Liver (tissue), 9 donors: ENCODE results near the gene TMEM176A. TPM values are rescaled to one million over a fixed set of nuclear protein-coding genes. Genes with fewer than 3 reads are reported as not detected.
"Not testable (repeated sequence)": the region's sequence is repeated elsewhere in the genome, so short reads cannot be mapped to it uniquely, and the experiment has no call there.

Source experiments
- DNase-seq: peaks from one replicate; pipeline ENCODE4 v3.0.0-alpha.2; 2017; ENCODE audit warnings: low spot score
- H3K27ac ChIP-seq, 2 donors: one replicate each; pipeline ENCODE4 v1.7.0; 2013; ENCODE audit warnings: inconsistent platforms in 2 of 2, low read length in 2 of 2, control low read depth in 1 of 2, low read depth in 1 of 2, mild to moderate bottlenecking in 1 of 2
- H3K27me3 ChIP-seq, 4 donors: one replicate each; pipeline versions ENCODE4 v1.6.1 to v1.7.0; 2013; ENCODE audit warnings: low read length in 3 of 4, inconsistent platforms in 1 of 4, mild to moderate bottlenecking in 1 of 4, moderate library complexity in 1 of 4; ENCODE audit not compliant: control insufficient read depth in 4 of 4, insufficient read depth in 4 of 4
- H3K36me3 ChIP-seq, 4 donors: one replicate each; pipeline versions ENCODE4 v1.6.1 to v1.7.0; 2013; ENCODE audit warnings: low read length in 3 of 4, mild to moderate bottlenecking in 3 of 4, low read depth in 1 of 4, moderate library complexity in 1 of 4; ENCODE audit not compliant: control insufficient read depth in 4 of 4, insufficient read depth in 3 of 4
- H3K4me1 ChIP-seq, 4 donors: one replicate each; pipeline versions ENCODE4 v1.6.1 to v1.7.0; 2013; ENCODE audit warnings: low read length in 3 of 4, mild to moderate bottlenecking in 3 of 4, moderate library complexity in 1 of 4; ENCODE audit not compliant: control insufficient read depth in 4 of 4, insufficient read depth in 4 of 4
- H3K4me3 ChIP-seq, 3 donors: one replicate each; pipeline versions ENCODE4 v1.6.1 to v1.7.0; 2013; ENCODE audit warnings: low read length in 3 of 3, control low read depth in 1 of 3, low read depth in 1 of 3, mild to moderate bottlenecking in 1 of 3
- H3K9ac ChIP-seq, 2 donors: one replicate each; pipeline ENCODE4 v1.7.0; 2013; ENCODE audit warnings: low read length in 2 of 2, mild to moderate bottlenecking in 2 of 2, moderate library complexity in 2 of 2, control low read depth in 1 of 2, low read depth in 1 of 2
- H3K9me3 ChIP-seq, 4 donors: one replicate each; pipeline versions ENCODE4 v1.6.1 to v1.7.0; 2013; ENCODE audit warnings: low read length in 3 of 4; ENCODE audit not compliant: control insufficient read depth in 4 of 4
- EGR1 ChIP-seq, 2 donors: IDR thresholded peaks; 2 replicates each; pipeline ENCODE4 v1.6.1; 2016 to 2018; ENCODE audit warnings: antibody characterized with exemption in 2 of 2, low read depth in 2 of 2
- FOXA1 ChIP-seq: IDR thresholded peaks from 2 replicates; pipeline ENCODE4 v1.6.1; 2016; ENCODE audit warnings: antibody characterized with exemption
- FOXA2 ChIP-seq: IDR thresholded peaks from 2 replicates; pipeline ENCODE4 v1.6.1; 2016; ENCODE audit warnings: antibody characterized with exemption
- GABPA ChIP-seq, 2 donors: IDR thresholded peaks in 1 of 2; conservative IDR thresholded peaks in 1 of 2; 2 replicates each; pipeline ENCODE4 v1.6.1; 2016; ENCODE audit warnings: antibody characterized with exemption in 2 of 2, mild to moderate bottlenecking in 1 of 2, moderate library complexity in 1 of 2
- HNF4A ChIP-seq, 2 donors: conservative IDR thresholded peaks; 2 replicates each; pipeline ENCODE4 v1.6.1; 2016; ENCODE audit warnings: antibody characterized with exemption in 2 of 2, mild to moderate bottlenecking in 2 of 2
- HNF4G ChIP-seq: IDR thresholded peaks from 2 replicates; pipeline ENCODE4 v1.6.1; 2016; ENCODE audit warnings: antibody characterized with exemption
- JUND ChIP-seq, 2 donors: IDR thresholded peaks; 2 replicates each; pipeline ENCODE4 v1.6.1; 2016; ENCODE audit warnings: antibody characterized with exemption in 2 of 2
- MAX ChIP-seq: IDR thresholded peaks from 2 replicates; pipeline ENCODE4 v1.6.1; 2016; ENCODE audit warnings: antibody characterized with exemption
- NR2F2 ChIP-seq: IDR thresholded peaks from 2 replicates; pipeline ENCODE4 v1.6.1; 2016; ENCODE audit warnings: antibody characterized with exemption
- RAD21 ChIP-seq, 2 donors: IDR thresholded peaks; 2 replicates each; pipeline ENCODE4 v1.6.1; 2016; ENCODE audit warnings: antibody characterized with exemption in 2 of 2, mild to moderate bottlenecking in 2 of 2
- REST ChIP-seq: IDR thresholded peaks from 2 replicates; pipeline ENCODE4 v1.6.1; 2016; ENCODE audit warnings: antibody characterized with exemption, mild to moderate bottlenecking
- RXRA ChIP-seq, 2 donors: IDR thresholded peaks; 2 replicates each; pipeline ENCODE4 v1.6.1; 2017 to 2018; ENCODE audit warnings: antibody characterized with exemption in 2 of 2, mild to moderate bottlenecking in 1 of 2
- SP1 ChIP-seq: IDR thresholded peaks from 2 replicates; pipeline ENCODE4 v1.6.1; 2018; ENCODE audit warnings: antibody characterized with exemption, mild to moderate bottlenecking
- TAF1 ChIP-seq: conservative IDR thresholded peaks from 2 replicates; pipeline ENCODE4 v1.6.1; 2016; ENCODE audit warnings: antibody characterized with exemption, mild to moderate bottlenecking
- YY1 ChIP-seq: IDR thresholded peaks from 2 replicates; pipeline ENCODE4 v1.6.1; 2016; ENCODE audit warnings: antibody characterized with exemption, mild to moderate bottlenecking
- ZBTB33 ChIP-seq: IDR thresholded peaks from 2 replicates; pipeline ENCODE4 v1.6.1; 2016; ENCODE audit warnings: antibody characterized with exemption
- WGBS: extraction: QIAGEN DNeasy Blood & Tissue Kit; methylation state at CpG from one replicate; pipeline ENCODE4 v1.1.7; 2013; 5-methylcytosine and 5-hydroxymethylcytosine counted together
- polyA plus RNA-seq, 2 donors: library from polyadenylated mRNA; stranded (reverse) in 1 of 2; unstranded in 1 of 2; fragments of 200-250 nt in 1 of 2; fragments of >200 nt in 1 of 2; fragmentation: Nextera tagmentation in 1 of 2; extraction: Ambion mirVana in 1 of 2; gene quantifications; one replicate each; pipeline versions ENCODE4 v1.2.1 to v1.2.3, GENCODE V29; 2013 to 2015
- total RNA-seq, 2 donors: library from RNA; depleted of rRNA; stranded (reverse); fragments of >200 nt; gene quantifications; one replicate each; pipeline ENCODE4 v1.2.3, GENCODE V29; 2014
- TF ChIP-seq, protein P1 (sequence below): IDR thresholded peaks from 2 replicates; pipeline ENCODE4 v1.6.1; 2016; ENCODE audit warnings: antibody characterized with exemption
- TF ChIP-seq, protein P2 (sequence below): fragments of 150-350 bp; IDR thresholded peaks from 2 replicates; pipeline ENCODE4 v1.5.1; 2017; ENCODE audit warnings: improper control_type of control experiment, low read depth, low read length; ENCODE audit not compliant: missing input control
- donor health status: healthy.
- donor health status: healthy.
- donor health status: healthy.
- donor health status: healthy.
- donor health status: healthy.

TMEM176A gene
- total and polyA plus RNA-seq, 4 donors, result 346 to 703 (median 539) TPM

DNA sequence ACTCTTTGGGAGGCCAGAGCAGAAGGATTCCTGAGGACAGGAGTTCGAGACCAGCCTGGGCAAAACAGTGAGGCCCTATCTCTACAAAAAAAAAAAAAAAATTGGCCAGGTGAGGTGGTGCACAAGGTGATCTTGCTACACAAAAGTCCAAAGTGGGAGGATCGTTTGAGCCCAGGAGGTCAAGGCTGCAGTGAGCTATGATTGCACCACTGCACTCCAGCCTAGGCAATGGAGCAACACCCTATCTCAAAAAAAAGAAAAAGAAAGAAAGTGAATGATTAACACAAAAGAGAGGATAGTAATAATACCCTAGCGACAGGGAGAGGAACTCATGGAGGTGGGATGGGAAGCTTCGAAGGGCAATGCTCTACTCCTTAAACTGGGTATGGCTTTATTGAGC is 30.8 kb upstream of the TMEM176A start:
- Histone ChIP-seq H3K27ac (peak overlapping the region; percentile 44 to 80), H3K4me1 (peaks cover 4 to 27% (median 16%) of the 10 kb centered on the region in 4 donors), H3K9ac (peak overlapping the region in 1 of 2 donors; percentile 40), H3K9me3 (peaks cover 0 to 1% (median 0%) of the 10 kb centered on the region in 4 donors), H3K36me3 (no peaks in the 10 kb centered on the region), H3K4me3 (no peak overlapping the region), H3K27me3 (no peaks in the 10 kb centered on the region)
- WGBS, result 42% methylated on average over 4 of the region's 4 CpGs
- DNase-seq, result no peak
- TF ChIP-seq, protein P1, sequence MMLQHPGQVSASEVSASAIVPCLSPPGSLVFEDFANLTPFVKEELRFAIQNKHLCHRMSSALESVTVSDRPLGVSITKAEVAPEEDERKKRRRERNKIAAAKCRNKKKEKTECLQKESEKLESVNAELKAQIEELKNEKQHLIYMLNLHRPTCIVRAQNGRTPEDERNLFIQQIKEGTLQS, result peak; percentile 46
- peak in 1 of 2 donors; percentile 39 for TF ChIP-seq EGR1 (IDR thresholded peaks at IDR 0.05; ENCODE audit: low read depth in 2 of 2)
- TF ChIP-seq TAF1, result peak; percentile 23
- peak; percentile 54 for TF ChIP-seq FOXA2
- TF ChIP-seq, protein P2, sequence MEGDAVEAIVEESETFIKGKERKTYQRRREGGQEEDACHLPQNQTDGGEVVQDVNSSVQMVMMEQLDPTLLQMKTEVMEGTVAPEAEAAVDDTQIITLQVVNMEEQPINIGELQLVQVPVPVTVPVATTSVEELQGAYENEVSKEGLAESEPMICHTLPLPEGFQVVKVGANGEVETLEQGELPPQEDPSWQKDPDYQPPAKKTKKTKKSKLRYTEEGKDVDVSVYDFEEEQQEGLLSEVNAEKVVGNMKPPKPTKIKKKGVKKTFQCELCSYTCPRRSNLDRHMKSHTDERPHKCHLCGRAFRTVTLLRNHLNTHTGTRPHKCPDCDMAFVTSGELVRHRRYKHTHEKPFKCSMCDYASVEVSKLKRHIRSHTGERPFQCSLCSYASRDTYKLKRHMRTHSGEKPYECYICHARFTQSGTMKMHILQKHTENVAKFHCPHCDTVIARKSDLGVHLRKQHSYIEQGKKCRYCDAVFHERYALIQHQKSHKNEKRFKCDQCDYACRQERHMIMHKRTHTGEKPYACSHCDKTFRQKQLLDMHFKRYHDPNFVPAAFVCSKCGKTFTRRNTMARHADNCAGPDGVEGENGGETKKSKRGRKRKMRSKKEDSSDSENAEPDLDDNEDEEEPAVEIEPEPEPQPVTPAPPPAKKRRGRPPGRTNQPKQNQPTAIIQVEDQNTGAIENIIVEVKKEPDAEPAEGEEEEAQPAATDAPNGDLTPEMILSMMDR, result peak; percentile 55
- TF ChIP-seq FOXA1, result peak; percentile 72
- TF ChIP-seq HNF4G, result peak; percentile 91
- peak; percentile 78 to 87 for TF ChIP-seq JUND (IDR thresholded peaks at IDR 0.05)
- peak; percentile 94 for TF ChIP-seq NR2F2
- peak; percentile 68 for TF ChIP-seq REST
- TF ChIP-seq GABPA (IDR thresholded peaks at IDR 0.05 in 1 of 2, conservative IDR thresholded peaks at IDR 0.05 in 1 of 2), result peak in 1 of 2 donors; percentile 35
- TF ChIP-seq RAD21 (IDR thresholded peaks at IDR 0.05), result peak; percentile 50 to 61
- TF ChIP-seq SP1, result peak; percentile 95
- TF ChIP-seq RXRA (IDR thresholded peaks at IDR 0.05), result peak; percentile 95 to 97
- TF ChIP-seq YY1, result no peak
- peak; percentile 98 for TF ChIP-seq HNF4A (conservative IDR thresholded peaks at IDR 0.05)
- peak; percentile 76 for TF ChIP-seq ZBTB33
- peak; percentile 87 for TF ChIP-seq MAX

DNA sequence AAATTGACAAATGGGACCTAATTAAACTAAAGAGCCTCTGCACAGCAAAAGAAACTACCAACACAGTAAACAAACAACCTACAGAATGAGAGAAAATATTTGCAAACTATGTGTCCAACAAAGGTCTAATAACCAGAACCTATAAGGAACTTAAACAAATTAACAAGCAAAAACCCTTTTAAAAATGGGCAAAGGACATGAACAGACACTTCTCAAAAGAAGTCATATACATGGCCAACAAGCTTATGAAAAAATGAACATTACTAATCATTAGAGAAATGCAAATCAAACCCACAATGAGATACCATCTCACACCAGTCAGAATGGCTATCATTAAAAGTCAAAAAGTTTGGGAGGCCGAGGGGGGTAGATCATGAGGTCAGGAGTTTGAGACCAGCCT is 26.4 kb upstream of the TMEM176A start:
- H3K36me3 ChIP-seq, H3K9ac ChIP-seq, DNase-seq, H3K9me3 ChIP-seq, H3K27ac ChIP-seq, H3K27me3 ChIP-seq, H3K4me3 ChIP-seq: not testable (repeated sequence)
- H3K4me1 ChIP-seq, result peaks cover 0 to 33% (median 21%) of the 10 kb centered on the region in 4 donors
- WGBS, result 100% methylated on average over 1 of the region's 1 CpG
